Measurements from ENCODE around the gene TRIO. TPM values are rescaled to one million over a fixed set of nuclear protein-coding genes. Genes with fewer than 3 reads are reported as not detected.

TRIO gene
- total and polyA plus RNA-seq, 2 of the 8 experiments (the other 6 are each of a cell fraction or from before 2014, with no cell fraction given), result 35.1 to 69.1 TPM

DNA sequence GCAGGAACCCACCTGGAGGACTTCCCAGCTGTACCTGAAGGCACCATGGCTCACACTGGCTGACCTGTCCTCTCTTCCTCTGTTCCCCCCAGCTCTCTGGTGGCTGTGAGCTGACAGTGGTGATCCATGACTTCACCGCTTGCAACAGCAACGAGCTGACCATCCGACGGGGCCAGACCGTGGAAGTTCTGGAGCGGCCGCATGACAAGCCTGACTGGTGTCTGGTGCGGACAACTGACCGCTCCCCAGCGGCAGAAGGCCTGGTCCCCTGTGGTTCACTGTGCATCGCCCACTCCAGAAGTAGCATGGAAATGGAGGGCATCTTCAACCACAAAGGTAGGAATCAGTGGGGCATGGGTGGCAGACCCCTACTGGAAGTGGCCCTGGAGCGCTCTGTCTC lies 276.5 kb downstream of the TRIO start:
- no peak overlapping the region for H4K91ac ChIP-seq (replicated peaks; ENCODE audit: insufficient read length, low read length)
- peaks cover 4 to 10% (median 8%) of the 10 kb centered on the region in 4 experiments for H3K4me1 ChIP-seq (replicated peaks in 1 of 4; ENCODE audit: control insufficient read depth in 3 of 4, insufficient read depth in 4 of 4, low read length in 3 of 4)
- H3K36me3 ChIP-seq (ENCODE audit: control insufficient read depth in 2 of 4, insufficient read depth in 4 of 4, low read length in 3 of 4), result peaks cover 5 to 25% (median 11%) of the 10 kb centered on the region in 4 experiments; a peak in 7 of 8 replicates
- no peak overlapping the region for H2BK15ac ChIP-seq (ENCODE audit: low read length)
- H3K14ac ChIP-seq (ENCODE audit: insufficient read length), result no peak overlapping the region
- FAIRE-seq (no peak), DNase-seq (ENCODE audit: low read depth in 1 of 2, low spot score in 2 of 2) (no peak)
- no peak overlapping the region for H3K9ac ChIP-seq (replicated peaks in 1 of 4; ENCODE audit: extremely low read depth in 1 of 4, low read depth in 3 of 4, low read length in 3 of 4)
- no peaks in the 10 kb centered on the region for H3K9me3 ChIP-seq (ENCODE audit: insufficient read depth in 2 of 2, low read depth in 1 of 2, low read length in 1 of 2)
- H4K5ac ChIP-seq (ENCODE audit: insufficient read length, low read depth, low read length), result no peak overlapping the region
- H3K4me3 ChIP-seq (ENCODE audit: extremely low read depth in 1 of 4, insufficient read depth in 2 of 4, low read depth in 3 of 4, low read length in 4 of 4), result no peak overlapping the region
- H3K4ac ChIP-seq (replicated peaks; ENCODE audit: insufficient read length, low read depth, low read length), result no peak overlapping the region
- H3K18ac ChIP-seq (ENCODE audit: extremely low read depth, low read length), result no peak overlapping the region
- H3K79me1 ChIP-seq (ENCODE audit: low read depth, low read length), result peaks cover 2% of the 10 kb centered on the region; the same call in 1 of the 2 replicates
- no peaks in the 10 kb centered on the region for H3K23me2 ChIP-seq (ENCODE audit: low read depth, low read length)
- 98% methylated on average over 12 of the region's 12 CpGs; no CpG with 5 or more reads in 1 of the 2 experiments for WGBS, 2 experiments (ENCODE audit: extremely low coverage in 1 of 2, insufficient coverage in 1 of 2, insufficient read length in 1 of 2, insufficient replicate concordance in 2 of 2, low coverage in 1 of 2, low lambda C conversion rate in 2 of 2, missing lambda C conversion rate in 1 of 2)
- no peak overlapping the region for H2BK120ac ChIP-seq (replicated peaks; ENCODE audit: low read depth, low read length)
- POLR2A ChIA-PET (ENCODE audit: partially characterized antibody), result no interaction called here
- H3K79me2 ChIP-seq (ENCODE audit: control insufficient read depth in 1 of 2, insufficient read depth in 2 of 2, low read length in 2 of 2), result no peaks in the 10 kb centered on the region
- no peak overlapping the region for H3K27ac ChIP-seq (ENCODE audit: low read depth, low read length)
- H3K4me2 ChIP-seq (ENCODE audit: insufficient read depth in 1 of 2, low read depth in 2 of 2, low read length in 2 of 2), result no peak overlapping the region
- H2AK5ac ChIP-seq (ENCODE audit: low read depth, low read length), result no peak overlapping the region
- no peak overlapping the region for H2BK12ac ChIP-seq (ENCODE audit: low read depth, low read length)
- H4K20me1 ChIP-seq (replicated peaks in 1 of 2; ENCODE audit: control insufficient read depth in 1 of 2, insufficient read depth in 2 of 2, low read length in 2 of 2), result peaks cover 1 to 2% of the 10 kb centered on the region in 2 experiments
- no peak overlapping the region for H3K23ac ChIP-seq (ENCODE audit: insufficient read length)
- H2BK5ac ChIP-seq (ENCODE audit: low read depth, low read length), result no peak overlapping the region
- H3K27me3 ChIP-seq (replicated peaks in 1 of 4; ENCODE audit: control insufficient read depth in 3 of 4, extremely low read depth in 1 of 4, insufficient read depth in 3 of 4, low read length in 3 of 4), result no peaks in the 10 kb centered on the region
- CTCF ChIA-PET (ENCODE audit: partially characterized antibody), result interaction anchor here (1.3 to 1.8 kb wide), 2 partner anchors 68 to 229 kb away, joined by 3 to 7 read pairs; no protein-coding TSS in a partner anchor
- no peak overlapping the region for H2AFZ ChIP-seq (ENCODE audit: low read length)
- H2BK20ac ChIP-seq (ENCODE audit: low read length), result no peak overlapping the region
- H4K8ac ChIP-seq (ENCODE audit: extremely low read depth, insufficient read depth, low read length), result no peak overlapping the region
- TF ChIP-seq SP2 (IDR thresholded peaks at IDR 0.05; ENCODE audit: low read length) (no peak), GTF2F1 (IDR thresholded peaks at IDR 0.05; ENCODE audit: borderline replicate concordance, low read depth, low read length) (no peak), TBP (IDR thresholded peaks at IDR 0.05; ENCODE audit: low read depth, low read length) (no peak), RFX5 (IDR thresholded peaks at IDR 0.05; ENCODE audit: borderline replicate concordance, low read depth, low read length) (no peak), JUN (IDR thresholded peaks at IDR 0.05; ENCODE audit: low read depth, low read length) (no peak), EZH2 (IDR thresholded peaks at IDR 0.05; ENCODE audit: low read depth, low read length, severe bottlenecking) (no peak), KDM1A (IDR thresholded peaks at IDR 0.05; ENCODE audit: borderline replicate concordance, low read length) (no peak), PHF8 (conservative IDR thresholded peaks at IDR 0.05; ENCODE audit: low read depth, low read length) (no peak), BACH1 (IDR thresholded peaks at IDR 0.05; ENCODE audit: low read length) (no peak), SIRT6 (IDR thresholded peaks at IDR 0.05; ENCODE audit: low read length) (no peak), POLR2A (IDR thresholded peaks at IDR 0.05; ENCODE audit: control extremely low read depth in 1 of 2, low read depth in 2 of 2, low read length in 2 of 2) (no peak)
- H3K56ac ChIP-seq (replicated peaks; ENCODE audit: insufficient read length, low read depth, low read length), result no peak overlapping the region
